ENCODE measurements around the gene HELZ2.

- TF ChIP-seq POLR2A (IDR thresholded peaks at IDR 0.05) (no peak), CTCF (IDR thresholded peaks at IDR 0.05) (no peak), EP300 (IDR thresholded peaks at IDR 0.05) (no peak)
Observed at GRCh38 chr20:63544958-63545516, 29.0 kb downstream of the HELZ2 start.
